ENCODE results near the gene OR10H1.
A peak's percentile ranks its signal among the peaks of the same experiment; 100 is the strongest.
"Not testable (repeated sequence)": the region's sequence is repeated elsewhere in the genome, so short reads cannot be mapped to it uniquely, and the experiment has no call there.

Gene OR10H1

DNA sequence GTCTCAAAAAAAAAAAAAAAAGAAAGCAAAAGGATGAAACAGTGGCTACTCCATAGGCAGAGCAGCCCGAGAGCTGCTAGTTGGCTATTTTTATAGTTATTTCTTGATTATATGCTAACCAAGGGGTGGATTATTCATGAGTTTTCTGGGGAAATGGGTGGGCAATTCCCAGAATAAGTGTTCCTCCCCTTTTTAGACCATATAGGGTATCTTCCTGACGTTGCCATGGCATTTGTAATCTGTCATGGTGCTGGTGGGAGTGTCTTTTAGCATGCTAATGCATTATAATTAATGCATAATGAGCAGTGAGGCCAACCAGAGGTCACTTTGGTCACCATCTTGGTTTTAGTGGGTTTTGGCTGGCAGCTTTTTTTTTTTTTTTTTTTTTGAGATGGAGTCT is 25.4 kb upstream of the OR10H1 start:
- Histone ChIP-seq H3K4me2 (ENCODE audit: low read length) (no peak overlapping the region), H3K27me3 (ENCODE audit: control insufficient read depth, insufficient read depth, low read length) (no peaks in the 10 kb centered on the region), H3K4me3 (ENCODE audit: low read length) (no peak overlapping the region), H3K36me3 (ENCODE audit: insufficient read depth, low read length) (no peaks in the 10 kb centered on the region), H3K9me3 (replicated peaks; ENCODE audit: low read length) (no peaks in the 10 kb centered on the region), H3K9ac (ENCODE audit: low read depth, low read length) (no peak overlapping the region), H3K4me1 (ENCODE audit: control insufficient read depth, insufficient read depth, low read length) (peaks cover 4% of the 10 kb centered on the region)

DNA sequence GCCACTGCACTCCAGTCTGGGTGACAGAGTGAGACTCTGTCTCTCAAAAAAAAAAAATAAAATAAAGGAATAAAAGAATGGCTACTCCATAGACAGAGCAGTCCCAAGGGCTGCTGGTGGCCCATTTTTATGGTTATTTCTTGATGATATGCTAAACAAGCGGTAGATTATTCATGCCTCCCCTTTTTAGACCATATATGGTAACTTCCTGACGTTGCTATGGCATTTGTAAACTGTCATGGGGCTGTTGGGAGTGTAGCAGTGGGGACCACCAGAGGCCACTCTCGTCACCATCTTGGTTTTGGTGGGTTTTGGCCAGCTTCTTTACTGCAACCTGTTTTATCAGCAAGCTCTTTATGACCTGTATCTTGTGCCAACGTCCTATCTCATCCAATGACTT is 24.4 kb upstream of the OR10H1 start:
- H3K4me1 ChIP-seq (ENCODE audit: control insufficient read depth, insufficient read depth, low read length); H3K4me2 ChIP-seq (ENCODE audit: low read length); H3K4me3 ChIP-seq (ENCODE audit: low read length); H3K9ac ChIP-seq (ENCODE audit: low read depth, low read length); H3K27me3 ChIP-seq (ENCODE audit: control insufficient read depth, insufficient read depth, low read length); H3K9me3 ChIP-seq (replicated peaks; ENCODE audit: low read length); H3K36me3 ChIP-seq (ENCODE audit: insufficient read depth, low read length): not testable (repeated sequence)

DNA sequence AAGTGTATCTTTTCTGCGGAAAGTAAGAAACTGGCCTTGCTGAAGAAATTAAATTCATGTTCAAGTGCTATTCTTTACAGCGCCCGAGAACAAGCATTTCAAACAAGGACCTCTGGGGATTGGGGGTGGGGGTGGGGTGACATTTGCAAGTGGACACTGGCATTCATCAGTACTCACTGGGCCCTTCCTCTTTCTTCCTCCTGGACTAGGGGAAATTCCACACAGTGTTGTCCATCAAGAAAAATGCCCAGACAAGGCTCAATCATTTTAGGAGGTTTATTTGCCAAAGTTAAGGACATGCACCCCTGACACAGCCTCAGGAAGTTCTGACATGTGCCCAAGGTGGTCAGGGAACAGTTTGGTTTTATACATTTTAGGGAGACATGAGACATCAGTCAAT is 22.9 kb upstream of the OR10H1 start:
- no peak overlapping the region for H3K4me2 ChIP-seq (ENCODE audit: low read length)
- H3K36me3 ChIP-seq (ENCODE audit: insufficient read depth, low read length) = no peaks in the 10 kb centered on the region
- no peak overlapping the region for H3K9ac ChIP-seq (ENCODE audit: low read depth, low read length)
- no peaks in the 10 kb centered on the region for H3K27me3 ChIP-seq (ENCODE audit: control insufficient read depth, insufficient read depth, low read length)
- H3K4me1 ChIP-seq (ENCODE audit: control insufficient read depth, insufficient read depth, low read length) = peaks cover 4% of the 10 kb centered on the region
- no peak overlapping the region for H3K4me3 ChIP-seq (ENCODE audit: low read length)
- no peaks in the 10 kb centered on the region for H3K9me3 ChIP-seq (replicated peaks; ENCODE audit: low read length)

DNA sequence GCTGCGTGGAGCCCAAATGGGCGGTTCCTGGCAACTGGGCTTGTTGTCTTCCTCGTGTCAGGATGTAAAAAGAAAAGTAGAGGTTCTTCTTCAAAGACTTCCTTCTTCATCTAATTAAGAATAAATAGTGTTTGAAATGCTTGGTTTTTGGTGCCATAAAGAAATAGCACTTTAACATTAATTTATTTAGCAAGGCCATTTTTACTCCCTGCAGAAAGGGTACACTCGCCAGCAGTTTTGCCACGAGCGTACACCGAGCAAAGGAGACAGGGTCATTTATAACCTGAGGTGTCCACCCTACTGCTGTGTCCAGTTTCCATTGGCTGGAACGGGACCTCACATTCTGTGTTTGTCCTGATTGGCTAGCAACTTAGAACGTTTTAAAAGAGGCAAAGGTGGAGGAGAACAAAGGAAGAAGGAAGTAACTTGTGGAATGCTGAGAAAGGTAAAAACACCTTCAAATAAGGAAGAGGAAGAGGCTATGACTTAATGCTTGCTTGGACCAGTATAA is 21.8 kb upstream of the OR10H1 start:
- Histone ChIP-seq H3K36me3 (ENCODE audit: insufficient read depth, low read length) (no peaks in the 10 kb centered on the region), H3K27me3 (ENCODE audit: control insufficient read depth, insufficient read depth, low read length) (no peaks in the 10 kb centered on the region), H3K9ac (ENCODE audit: low read depth, low read length) (peak overlapping the region; percentile 92), H3K4me1 (ENCODE audit: control insufficient read depth, insufficient read depth, low read length) (peaks cover 4% of the 10 kb centered on the region), H3K4me3 (ENCODE audit: low read length) (peak overlapping the region; percentile 84), H3K4me2 (ENCODE audit: low read length) (peak overlapping the region; percentile 92), H3K9me3 (replicated peaks; ENCODE audit: low read length) (no peaks in the 10 kb centered on the region)

DNA sequence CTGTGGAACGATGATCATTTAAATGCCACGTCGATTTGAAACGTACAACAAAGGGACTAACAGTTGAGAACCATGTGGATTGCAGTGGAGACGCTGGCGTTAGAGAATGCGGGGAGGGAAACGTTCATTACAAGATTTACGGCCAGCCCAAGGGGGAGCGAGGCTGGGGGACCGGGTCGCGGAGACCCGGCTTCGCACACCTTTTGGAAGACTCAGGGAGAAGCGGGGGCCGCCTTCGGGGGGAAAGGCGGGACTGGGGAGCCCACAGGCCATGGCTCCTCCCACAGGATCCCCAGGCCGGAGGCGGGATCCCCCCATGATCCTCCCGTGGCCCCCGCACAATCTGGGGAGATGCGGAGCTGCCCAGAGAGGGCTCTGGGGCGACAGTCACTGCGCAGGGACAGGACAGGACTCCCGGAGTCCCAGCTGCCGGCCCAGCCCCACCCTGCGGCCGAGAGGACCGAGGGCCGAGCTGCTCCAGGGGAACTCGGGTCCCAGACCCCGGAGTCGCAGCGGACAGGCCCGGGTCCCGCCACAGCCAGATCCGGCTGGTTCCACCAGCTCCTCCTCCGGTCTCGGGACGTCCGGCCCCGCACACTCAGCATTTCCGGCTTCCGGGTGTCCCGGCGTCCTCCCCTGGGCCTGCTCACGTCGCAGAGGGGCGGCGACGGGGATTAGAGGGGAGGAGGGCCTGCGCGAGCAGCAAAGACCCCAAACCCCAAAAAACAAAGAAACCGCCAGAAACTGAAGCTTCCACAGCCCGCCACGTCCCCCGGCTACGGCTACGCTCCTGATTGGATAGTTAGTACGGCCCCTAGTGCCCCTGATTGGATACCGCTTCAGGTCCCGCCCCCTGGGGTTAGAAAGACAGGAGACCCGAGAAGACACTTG is 21.1 kb upstream of the OR10H1 start:
- H3K36me3 ChIP-seq (ENCODE audit: insufficient read depth, low read length) = no peaks in the 10 kb centered on the region
- H3K9ac ChIP-seq (ENCODE audit: low read depth, low read length) = peak overlapping the region; percentile 92
- H3K4me2 ChIP-seq (ENCODE audit: low read length) = peak overlapping the region; percentile 92
- H3K27me3 ChIP-seq (ENCODE audit: control insufficient read depth, insufficient read depth, low read length) = no peaks in the 10 kb centered on the region
- H3K9me3 ChIP-seq (replicated peaks; ENCODE audit: low read length) = no peaks in the 10 kb centered on the region
- H3K4me3 ChIP-seq (ENCODE audit: low read length) = peak overlapping the region; percentile 84
- H3K4me1 ChIP-seq (ENCODE audit: control insufficient read depth, insufficient read depth, low read length) = peaks cover 4% of the 10 kb centered on the region

- Histone ChIP-seq H3K4me2 (ENCODE audit: low read length) (peak overlapping the region; percentile 92), H3K4me3 (ENCODE audit: low read length) (peak overlapping the region; percentile 84)
These were observed 20.3 kb upstream of the OR10H1 start for GRCh38 chr19:15835565-15836329.

DNA sequence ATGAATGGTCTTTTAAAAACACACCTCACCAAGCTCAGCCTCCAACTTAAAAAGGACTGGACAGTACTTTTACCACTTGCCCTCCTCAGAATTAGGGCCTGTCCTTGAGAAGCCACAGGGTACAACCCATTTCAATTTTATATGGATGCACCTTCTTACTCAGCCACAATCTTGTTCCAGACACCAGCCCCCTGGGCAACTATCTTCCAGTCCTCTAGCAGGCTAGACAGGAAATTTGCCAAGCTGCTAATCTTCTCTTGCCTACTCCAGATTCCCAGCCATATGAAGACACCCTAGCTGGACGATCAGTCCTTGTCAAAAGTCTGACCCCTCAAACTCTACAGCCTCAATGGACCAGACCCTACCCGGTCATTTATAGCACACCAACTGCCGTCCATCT is 18.8 kb upstream of the OR10H1 start:
- H3K9ac ChIP-seq (ENCODE audit: low read depth, low read length); H3K27me3 ChIP-seq (ENCODE audit: control insufficient read depth, insufficient read depth, low read length); H3K36me3 ChIP-seq (ENCODE audit: insufficient read depth, low read length); H3K4me1 ChIP-seq (ENCODE audit: control insufficient read depth, insufficient read depth, low read length); H3K4me2 ChIP-seq (ENCODE audit: low read length); H3K9me3 ChIP-seq (replicated peaks; ENCODE audit: low read length); H3K4me3 ChIP-seq (ENCODE audit: low read length): not testable (repeated sequence)

More at GRCh38 chr19:15835565-15836329, 20.3 kb upstream of the OR10H1 start:
- H3K4me1 ChIP-seq (ENCODE audit: control insufficient read depth, insufficient read depth, low read length); H3K36me3 ChIP-seq (ENCODE audit: insufficient read depth, low read length); H3K9me3 ChIP-seq (replicated peaks; ENCODE audit: low read length); H3K27me3 ChIP-seq (ENCODE audit: control insufficient read depth, insufficient read depth, low read length): not testable (repeated sequence)
- peak overlapping the region; percentile 92 for H3K9ac ChIP-seq (ENCODE audit: low read depth, low read length)

DNA sequence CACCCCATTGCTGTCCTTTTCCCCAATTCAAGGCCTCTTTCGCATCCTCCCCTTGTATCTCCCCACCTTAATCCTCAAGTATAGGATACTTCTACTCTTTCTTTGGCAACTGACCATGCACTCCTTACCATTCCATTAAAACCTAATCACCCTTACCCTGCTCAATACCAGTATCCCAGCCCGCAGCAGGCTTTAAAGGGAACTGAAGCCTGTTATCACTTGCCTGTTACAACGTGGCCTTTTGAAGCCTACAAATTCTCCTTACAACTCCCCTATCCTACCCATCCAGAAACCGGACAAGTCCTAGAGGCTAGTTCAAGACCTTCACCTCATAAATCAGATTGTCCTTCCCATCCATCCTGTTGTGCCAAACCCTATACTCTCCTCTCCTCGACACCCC is 16.2 kb upstream of the OR10H1 start:
- Histone ChIP-seq H3K9me3 (replicated peaks; ENCODE audit: low read length) (no peaks in the 10 kb centered on the region), H3K36me3 (ENCODE audit: insufficient read depth, low read length) (no peaks in the 10 kb centered on the region), H3K9ac (ENCODE audit: low read depth, low read length) (no peak overlapping the region), H3K4me2 (ENCODE audit: low read length) (no peak overlapping the region), H3K27me3 (ENCODE audit: control insufficient read depth, insufficient read depth, low read length) (no peaks in the 10 kb centered on the region), H3K4me1 (ENCODE audit: control insufficient read depth, insufficient read depth, low read length) (peaks cover 4% of the 10 kb centered on the region), H3K4me3 (ENCODE audit: low read length) (no peak overlapping the region)

DNA sequence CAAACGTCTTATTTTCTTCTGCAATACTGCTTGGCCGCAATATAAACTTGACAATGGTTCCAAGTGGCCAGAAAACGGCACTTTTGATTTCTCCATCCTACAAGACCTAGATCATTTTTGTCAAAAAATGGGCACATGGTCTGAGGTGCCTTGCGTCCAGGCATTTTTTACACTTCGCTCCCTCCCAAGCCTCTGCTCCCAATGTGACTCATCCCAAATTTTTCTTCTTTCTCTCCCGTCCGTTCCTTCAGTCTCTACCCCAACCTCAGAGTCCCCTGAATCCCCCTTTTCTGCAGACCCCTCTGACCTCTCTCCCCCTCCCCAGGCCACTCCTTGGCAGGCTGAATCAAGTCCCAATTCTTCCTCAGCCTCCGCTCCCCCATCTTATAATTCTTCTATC is 14.3 kb upstream of the OR10H1 start:
- Histone ChIP-seq H3K9ac (ENCODE audit: low read depth, low read length) (no peak overlapping the region), H3K4me3 (ENCODE audit: low read length) (no peak overlapping the region), H3K4me2 (ENCODE audit: low read length) (no peak overlapping the region), H3K27me3 (ENCODE audit: control insufficient read depth, insufficient read depth, low read length) (no peaks in the 10 kb centered on the region), H3K9me3 (replicated peaks; ENCODE audit: low read length) (no peaks in the 10 kb centered on the region), H3K4me1 (ENCODE audit: control insufficient read depth, insufficient read depth, low read length) (no peaks in the 10 kb centered on the region), H3K36me3 (ENCODE audit: insufficient read depth, low read length) (no peaks in the 10 kb centered on the region)

- H3K4me3 ChIP-seq (ENCODE audit: low read length) = no peak overlapping the region
- no peaks in the 10 kb centered on the region for H3K9me3 ChIP-seq (replicated peaks; ENCODE audit: low read length)
- H3K36me3 ChIP-seq (ENCODE audit: insufficient read depth, low read length) = no peaks in the 10 kb centered on the region
- H3K27me3 ChIP-seq (ENCODE audit: control insufficient read depth, insufficient read depth, low read length) = no peaks in the 10 kb centered on the region
- H3K9ac ChIP-seq (ENCODE audit: low read depth, low read length) = no peak overlapping the region
- H3K4me2 ChIP-seq (ENCODE audit: low read length) = no peak overlapping the region
- H3K4me1 ChIP-seq (ENCODE audit: control insufficient read depth, insufficient read depth, low read length) = no peaks in the 10 kb centered on the region
These were observed 13.8 kb upstream of the OR10H1 start for GRCh38 chr19:15829306-15829698.

GRCh38 chr19:15828611-15829305 is 13.3 kb upstream of the OR10H1 start:
- H3K36me3 ChIP-seq (ENCODE audit: insufficient read depth, low read length); H3K4me2 ChIP-seq (ENCODE audit: low read length); H3K4me1 ChIP-seq (ENCODE audit: control insufficient read depth, insufficient read depth, low read length); H3K9ac ChIP-seq (ENCODE audit: low read depth, low read length); H3K9me3 ChIP-seq (replicated peaks; ENCODE audit: low read length); H3K4me3 ChIP-seq (ENCODE audit: low read length); H3K27me3 ChIP-seq (ENCODE audit: control insufficient read depth, insufficient read depth, low read length): not testable (repeated sequence)

All from skeletal muscle satellite cell (primary cell).